Esophagus (tissue), 2 donors: ENCODE results near the gene CCDC6. TPM values are rescaled to one million over a fixed set of nuclear protein-coding genes. Genes with fewer than 3 reads are reported as not detected.
A peak's percentile ranks its signal among the peaks of the same experiment; 100 is the strongest.

Experiments
- H3K27ac ChIP-seq, 2 donors: one replicate each; pipeline ENCODE4 v1.5.1; 2013; ENCODE audit warnings: low read depth in 2 of 2, mild to moderate bottlenecking in 2 of 2, inconsistent platforms in 1 of 2, low read length in 1 of 2, moderate library complexity in 1 of 2
- H3K27me3 ChIP-seq, 2 donors: one replicate each; pipeline ENCODE4 v1.6.1; 2013; ENCODE audit warnings: low read length in 2 of 2, control low read depth in 1 of 2, mild to moderate bottlenecking in 1 of 2; ENCODE audit not compliant: insufficient read depth in 2 of 2, control insufficient read depth in 1 of 2
- H3K36me3 ChIP-seq, 2 donors: one replicate each; pipeline ENCODE4 v1.6.1; 2013; ENCODE audit warnings: low read length in 1 of 2; ENCODE audit not compliant: control insufficient read depth in 2 of 2, insufficient read depth in 2 of 2
- H3K4me1 ChIP-seq, 2 donors: one replicate each; pipeline ENCODE4 v1.6.1; 2013; ENCODE audit warnings: low read length in 1 of 2; ENCODE audit not compliant: control insufficient read depth in 2 of 2, insufficient read depth in 2 of 2
- H3K4me3 ChIP-seq, 2 donors: one replicate each; pipeline ENCODE4 v1.5.1; 2013; ENCODE audit warnings: low read length in 2 of 2, mild to moderate bottlenecking in 2 of 2, low read depth in 1 of 2, moderate library complexity in 1 of 2
- H3K9me3 ChIP-seq, 2 donors: one replicate each; pipeline ENCODE4 v1.6.1; 2013; ENCODE audit warnings: mild to moderate bottlenecking in 2 of 2, low read depth in 1 of 2, low read length in 1 of 2, moderate library complexity in 1 of 2; ENCODE audit not compliant: control insufficient read depth in 2 of 2, insufficient read depth in 1 of 2
- WGBS, 2 donors: extraction: QIAGEN DNeasy Blood & Tissue Kit; methylation state at CpG; one replicate each; pipeline ENCODE4 v1.1.7; 2013; 5-methylcytosine and 5-hydroxymethylcytosine counted together
- polyA plus RNA-seq, 2 donors: library from polyadenylated mRNA; stranded (reverse); fragments of 200-250 nt; gene quantifications; one replicate each; pipeline ENCODE4 v1.2.3, GENCODE V29; 2013
- donor health status: healthy with polysubstance abuse.
- donor health status: Bipolar disorder and iron deficiency.

Gene CCDC6
- polyA plus RNA-seq, 2 donors: 23.2 to 25.9 TPM

DNA sequence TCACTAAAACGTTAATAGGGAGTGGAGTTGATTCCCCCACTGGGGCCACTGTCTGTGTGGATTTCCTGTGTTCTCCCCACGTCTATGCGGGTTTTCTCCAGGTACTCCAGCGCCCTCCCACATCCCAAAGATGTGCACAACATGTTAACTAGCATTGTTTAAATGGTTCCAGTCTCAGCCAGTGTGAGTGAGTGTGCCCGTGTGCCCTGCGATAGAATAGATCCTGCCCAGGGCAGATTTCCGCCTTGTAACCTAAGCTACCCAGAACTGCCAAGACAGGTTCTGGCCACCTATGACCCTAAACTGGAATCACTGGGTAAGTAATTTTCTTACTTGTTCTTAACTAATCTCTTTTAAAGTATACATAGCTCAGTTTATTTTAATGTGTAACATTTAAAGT, 58.5 kb downstream of the CCDC6 start:
- Histone ChIP-seq H3K36me3 (peaks cover 0 to 6% of the 10 kb centered on the region in 2 donors), H3K9me3 (no peaks in the 10 kb centered on the region), H3K4me3 (no peak overlapping the region), H3K27ac (no peak overlapping the region), H3K4me1 (no peaks in the 10 kb centered on the region), H3K27me3 (no peaks in the 10 kb centered on the region)
- 70 to 79% methylated on average over 7 of the region's 7 CpGs for WGBS, 2 donors

DNA sequence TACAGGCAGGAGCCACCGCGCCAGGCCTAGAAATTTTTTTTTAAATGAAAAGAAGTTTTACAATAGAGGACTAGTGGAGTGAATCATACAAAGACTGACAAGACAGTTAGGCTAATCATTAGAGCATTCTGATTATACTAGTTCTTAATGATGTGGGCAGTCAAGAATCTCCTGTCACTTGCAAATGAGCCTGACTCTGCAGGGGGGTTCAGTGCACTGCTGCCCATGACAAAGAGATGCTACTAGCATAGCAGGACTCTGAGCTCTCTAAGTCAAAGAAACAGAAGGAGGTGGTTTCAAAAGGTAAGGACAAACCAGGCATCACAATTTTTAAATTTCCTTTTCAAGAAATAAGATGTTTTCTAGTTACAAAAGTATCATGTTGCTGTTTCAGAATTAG, 59.0 kb downstream of the CCDC6 start:
- H3K9me3 ChIP-seq: no peaks in the 10 kb centered on the region
- no peaks in the 10 kb centered on the region for H3K4me1 ChIP-seq
- H3K36me3 ChIP-seq: peaks cover 0 to 6% of the 10 kb centered on the region in 2 donors
- H3K27me3 ChIP-seq: no peaks in the 10 kb centered on the region
- no peak overlapping the region for H3K4me3 ChIP-seq
- 83 to 88% methylated on average over 2 of the region's 2 CpGs for WGBS, 2 donors
- H3K27ac ChIP-seq: no peak overlapping the region

DNA sequence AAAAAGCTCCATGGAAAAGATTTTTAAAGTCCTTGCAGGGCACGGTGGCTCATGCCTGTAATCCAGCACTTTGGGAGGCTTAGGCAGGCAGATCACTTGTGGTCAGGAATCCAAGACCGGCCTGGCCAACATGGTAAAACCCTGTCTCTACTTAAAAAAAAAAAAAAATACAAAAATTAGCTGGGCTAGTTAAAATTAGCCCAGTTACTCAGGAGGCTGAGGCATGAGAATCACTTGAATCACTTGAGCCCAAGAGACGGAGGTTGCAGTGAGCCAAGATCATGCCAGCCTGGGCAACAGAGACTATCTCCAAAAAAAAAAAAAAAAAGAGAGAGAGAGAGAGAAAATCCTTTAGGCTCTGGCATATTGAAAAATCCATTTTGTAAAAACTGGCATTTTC, 61.9 kb downstream of the CCDC6 start:
- Histone ChIP-seq H3K9me3 (no peaks in the 10 kb centered on the region), H3K4me1 (no peaks in the 10 kb centered on the region), H3K36me3 (peaks cover 0 to 6% of the 10 kb centered on the region in 2 donors), H3K27me3 (no peaks in the 10 kb centered on the region), H3K4me3 (no peak overlapping the region), H3K27ac (no peak overlapping the region)
- WGBS, 2 donors: 75 to 76% methylated on average over 3 of the region's 3 CpGs

DNA sequence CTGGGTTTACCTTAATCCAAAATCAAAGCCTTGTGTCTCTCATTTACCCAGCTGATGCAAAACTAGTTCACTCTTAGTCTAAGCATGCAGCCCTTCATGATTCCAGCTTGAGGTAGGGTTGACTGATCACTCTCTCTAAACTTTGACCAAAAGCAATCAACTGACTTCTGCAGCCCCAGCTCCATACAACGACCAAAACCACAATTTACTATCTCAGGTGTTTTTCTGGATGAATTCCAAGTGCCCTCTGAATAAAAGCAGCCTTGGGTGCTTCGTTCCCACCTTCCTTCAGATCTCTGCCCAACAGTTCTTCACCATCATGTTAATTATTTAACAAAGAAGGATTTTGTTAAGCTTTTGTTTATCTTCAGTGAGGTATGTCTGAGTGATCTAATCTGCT, 62.6 kb downstream of the CCDC6 start:
- H3K4me3 ChIP-seq: no peak overlapping the region
- no peaks in the 10 kb centered on the region for H3K9me3 ChIP-seq
- no peaks in the 10 kb centered on the region for H3K4me1 ChIP-seq
- 53 to 74% methylated on average over 2 of the region's 2 CpGs for WGBS, 2 donors
- H3K36me3 ChIP-seq: peaks cover 0 to 6% of the 10 kb centered on the region in 2 donors
- no peaks in the 10 kb centered on the region for H3K27me3 ChIP-seq
- H3K27ac ChIP-seq: no peak overlapping the region

DNA sequence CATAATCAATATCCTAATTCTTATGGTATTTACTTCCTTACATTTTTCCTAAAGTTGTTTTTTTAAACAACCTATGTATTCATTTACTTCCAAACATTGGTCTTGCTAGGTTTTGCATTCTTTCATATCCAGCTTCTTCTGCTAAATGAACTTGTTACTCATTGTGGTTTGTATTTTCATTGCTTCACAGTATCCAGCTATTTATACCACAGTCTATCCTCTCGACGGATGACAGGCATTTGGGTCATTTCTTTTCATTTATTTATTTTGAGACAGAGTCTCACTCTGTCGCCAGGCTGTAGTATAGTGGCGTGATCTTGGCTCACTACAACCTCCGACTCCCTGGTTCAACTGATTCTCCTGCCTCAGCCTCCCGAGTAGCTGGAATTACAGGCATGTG, 66.8 kb downstream of the CCDC6 start:
- H3K27me3 ChIP-seq: no peaks in the 10 kb centered on the region
- H3K9me3 ChIP-seq: no peaks in the 10 kb centered on the region
- H3K27ac ChIP-seq: no peak overlapping the region
- peaks cover 0 to 3% of the 10 kb centered on the region in 2 donors for H3K4me1 ChIP-seq
- H3K36me3 ChIP-seq: peaks cover 0 to 4% of the 10 kb centered on the region in 2 donors
- 82 to 87% methylated on average over 6 of the region's 6 CpGs for WGBS, 2 donors
- H3K4me3 ChIP-seq: no peak overlapping the region

GRCh38 chr10:59838085-59838789, 68.1 kb downstream of the CCDC6 start:
- peaks cover 0 to 3% of the 10 kb centered on the region in 2 donors for H3K4me1 ChIP-seq
- peak overlapping the region in 1 of 2 donors; percentile 63 for H3K27ac ChIP-seq
- WGBS, 2 donors: 56 to 75% methylated on average over 2 of the region's 2 CpGs
- H3K9me3 ChIP-seq: no peaks in the 10 kb centered on the region
- no peaks in the 10 kb centered on the region for H3K36me3 ChIP-seq
- H3K4me3 ChIP-seq: no peak overlapping the region
- no peaks in the 10 kb centered on the region for H3K27me3 ChIP-seq

DNA sequence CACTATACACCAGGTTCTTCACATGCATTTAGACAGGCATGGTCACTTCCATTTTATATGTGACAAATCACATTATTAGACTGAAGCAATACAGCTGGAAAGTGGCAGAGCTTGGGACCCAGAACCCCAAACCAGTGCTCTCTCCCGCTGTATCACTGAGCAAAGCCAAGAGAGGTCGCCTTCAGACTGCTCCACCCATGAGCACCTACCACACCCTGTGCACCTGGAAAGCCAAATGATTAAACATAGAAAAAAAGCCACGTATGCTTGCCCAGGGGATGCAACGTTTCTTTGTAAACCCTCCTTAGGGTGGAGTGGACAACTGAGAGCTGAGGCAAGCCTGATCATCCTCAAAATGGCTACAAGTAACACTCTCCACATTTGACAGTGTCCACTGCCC, 72.5 kb downstream of the CCDC6 start:
- WGBS, 2 donors: 47 to 54% methylated on average over 4 of the region's 4 CpGs
- no peak overlapping the region for H3K27ac ChIP-seq
- no peaks in the 10 kb centered on the region for H3K27me3 ChIP-seq
- peaks cover 2 to 8% of the 10 kb centered on the region in 2 donors for H3K36me3 ChIP-seq
- no peak overlapping the region for H3K4me3 ChIP-seq
- peaks cover 0 to 3% of the 10 kb centered on the region in 2 donors for H3K4me1 ChIP-seq
- no peaks in the 10 kb centered on the region for H3K9me3 ChIP-seq

DNA sequence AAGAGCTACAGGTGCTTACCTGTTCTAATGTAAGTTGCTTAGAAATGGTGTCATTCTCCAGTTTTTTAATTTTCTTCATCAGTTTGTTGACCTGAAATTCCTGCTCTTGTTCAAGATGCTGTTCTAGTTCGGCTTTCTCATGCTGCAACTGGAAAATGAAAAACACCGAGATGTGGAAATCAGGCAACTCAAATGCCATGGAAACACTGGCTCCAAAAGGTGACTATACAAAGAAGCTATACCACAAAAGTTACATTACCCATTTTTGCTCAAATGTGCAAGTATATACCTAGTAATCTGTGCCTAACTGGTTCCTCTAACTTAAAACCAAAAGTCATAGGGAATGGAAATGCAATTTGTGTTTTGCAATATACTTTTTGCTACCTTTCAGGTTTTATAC, 73.8 kb downstream of the CCDC6 start:
- Histone ChIP-seq H3K9me3 (no peaks in the 10 kb centered on the region), H3K36me3 (peaks cover 2 to 8% of the 10 kb centered on the region in 2 donors), H3K27ac (no peak overlapping the region), H3K27me3 (no peaks in the 10 kb centered on the region), H3K4me3 (no peak overlapping the region), H3K4me1 (no peaks in the 10 kb centered on the region)
- WGBS, 2 donors: 87% methylated on average over 2 of the region's 2 CpGs

DNA sequence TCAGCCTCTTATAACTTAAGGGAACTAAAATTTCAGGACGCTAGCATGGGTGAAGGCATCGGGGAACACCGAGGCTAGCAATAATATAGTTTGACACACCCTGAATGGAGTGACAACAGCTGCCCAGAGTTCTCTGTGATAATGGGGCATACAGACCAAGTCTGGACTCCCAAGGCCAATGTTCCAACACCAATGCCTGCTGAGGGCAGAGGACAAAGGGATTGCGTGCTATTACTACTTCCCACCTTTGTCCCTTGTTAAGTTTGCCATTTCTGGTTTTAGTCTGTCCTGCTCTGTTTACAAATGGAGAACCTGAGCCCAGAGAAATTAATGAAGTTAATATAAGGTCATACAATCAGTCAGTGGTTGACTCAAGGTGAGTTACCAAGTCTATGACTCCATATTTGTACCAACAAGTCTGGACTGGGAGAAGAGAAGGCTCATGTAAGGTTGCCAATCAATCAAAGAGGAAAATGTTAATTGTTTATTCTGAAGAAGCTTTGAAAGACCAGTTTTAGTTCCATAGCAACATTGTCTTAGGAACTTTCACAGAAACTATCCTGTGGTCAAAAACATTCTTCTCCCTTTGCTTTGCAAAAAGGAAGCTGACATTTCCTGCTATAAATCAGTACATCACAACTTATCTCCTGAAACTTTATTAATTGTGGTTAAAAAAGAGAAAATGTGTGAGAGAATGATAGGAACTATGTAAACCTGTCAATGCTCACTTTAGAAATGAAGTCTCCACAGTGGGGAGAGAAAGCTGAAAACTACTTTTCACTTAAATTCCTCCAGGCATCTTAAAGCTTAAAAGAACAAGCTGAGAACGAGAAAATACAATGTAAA, 74.5 kb downstream of the CCDC6 start:
- WGBS, 2 donors: 83 to 84% methylated on average over 5 of the region's 5 CpGs
- Histone ChIP-seq H3K4me3 (no peak overlapping the region), H3K36me3 (peaks cover 2 to 8% of the 10 kb centered on the region in 2 donors), H3K9me3 (no peaks in the 10 kb centered on the region), H3K27me3 (no peaks in the 10 kb centered on the region), H3K4me1 (no peaks in the 10 kb centered on the region), H3K27ac (no peak overlapping the region)
